Measurements from ENCODE around the gene RPN2.

The RPN2 gene

DNA sequence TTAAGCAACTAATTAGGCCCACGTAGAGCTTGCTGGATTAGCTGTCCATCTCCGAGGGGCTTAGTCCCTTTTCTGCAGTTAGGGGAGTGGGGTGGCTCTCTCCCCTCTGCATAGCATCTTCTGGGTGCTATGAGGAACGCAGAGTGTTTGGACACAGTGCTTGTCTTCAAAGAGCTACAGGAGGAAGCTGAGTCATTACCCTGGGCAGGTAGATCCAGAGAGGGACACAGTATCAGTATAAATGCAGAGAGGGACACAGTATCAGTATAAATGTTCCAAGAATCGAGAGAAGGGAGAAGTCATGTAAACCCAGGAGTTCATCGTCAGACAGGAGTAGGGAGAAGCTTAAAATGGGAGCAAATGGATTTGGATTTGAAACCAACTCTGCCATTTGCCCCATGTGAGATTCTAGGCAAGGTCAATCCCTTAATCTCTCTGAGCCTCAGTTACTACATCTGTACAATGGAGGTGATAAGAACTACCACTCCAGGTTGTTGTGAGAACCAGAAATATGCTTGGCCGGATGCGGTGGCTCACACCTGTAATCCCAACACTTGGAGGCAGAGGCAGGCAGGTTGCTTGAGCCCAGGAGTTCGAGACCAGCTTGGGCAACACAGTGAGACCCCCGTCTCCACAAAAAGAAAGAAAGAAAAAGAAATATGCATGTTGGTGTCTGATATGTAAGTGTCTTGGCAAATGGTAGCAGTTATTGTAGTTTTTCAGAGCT is 88.0 kb downstream of the RPN2 start:
- DNase-seq (ENCODE audit: low read depth in 2 of 2) = no peak

DNA sequence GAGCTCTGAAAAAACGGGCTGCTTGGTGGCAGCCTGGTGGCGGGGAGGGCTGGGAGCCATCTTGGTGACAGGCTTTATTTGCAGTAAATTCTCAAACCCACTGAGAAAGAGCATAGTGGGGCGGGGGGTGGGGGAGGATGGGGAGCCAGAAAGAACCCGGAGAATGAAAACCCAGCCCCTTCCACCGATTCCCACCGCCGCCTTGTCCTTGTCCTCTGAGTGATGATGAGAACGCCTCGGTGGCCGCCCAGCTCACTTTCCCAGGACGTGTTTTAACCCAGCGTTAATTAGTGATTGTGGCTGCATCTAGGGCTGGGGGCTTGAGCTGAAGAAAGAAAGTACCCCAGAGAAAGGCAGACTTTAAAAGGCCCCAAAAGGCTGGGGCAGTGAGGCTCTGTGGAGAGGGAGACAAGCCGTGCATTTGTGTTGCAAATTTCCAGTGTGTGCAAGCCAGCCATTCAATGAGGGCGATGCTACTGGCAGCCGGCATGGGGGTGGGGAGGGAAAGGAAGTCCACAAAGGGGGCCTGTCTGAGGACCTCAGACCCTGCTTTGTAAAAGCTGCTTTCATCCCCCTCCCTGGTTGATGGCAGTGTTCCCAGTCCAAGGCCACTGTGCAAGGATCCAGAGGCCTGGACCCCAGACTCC is 88.7 kb downstream of the RPN2 start:
- DNase-seq (ENCODE audit: low read depth in 2 of 2) = no peak

GRCh38 chr20:37270576-37271420 is 91.7 kb downstream of the RPN2 start:
- no peak for DNase-seq (ENCODE audit: low read depth in 2 of 2)

- no peak for DNase-seq (ENCODE audit: low read depth in 2 of 2)
These were observed 92.3 kb downstream of the RPN2 start for GRCh38 chr20:37271421-37271768.

DNA sequence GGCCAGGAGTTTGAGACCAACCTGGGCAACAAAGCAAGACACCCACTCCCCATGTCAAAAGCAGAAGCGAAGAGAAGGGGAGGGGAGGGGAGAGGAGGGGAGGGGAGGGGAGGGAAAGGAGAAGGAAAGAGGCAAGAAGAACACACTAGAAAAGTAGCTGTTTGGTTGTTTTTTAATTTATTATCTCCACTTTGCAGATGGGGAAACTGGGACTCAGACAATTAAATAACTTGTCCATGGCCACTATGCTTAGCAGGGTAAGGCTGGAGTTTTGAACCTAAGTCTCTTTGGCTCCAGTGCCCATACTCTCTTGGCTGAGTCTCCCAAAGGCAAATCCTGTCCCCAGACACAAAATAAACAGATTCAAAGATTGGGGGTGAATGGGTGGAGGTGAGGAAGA is 94.9 kb downstream of the RPN2 start:
- no peak for DNase-seq (ENCODE audit: low read depth in 2 of 2)

- DNase-seq (ENCODE audit: low read depth in 2 of 2) = no peak
These were observed 95.9 kb downstream of the RPN2 start for GRCh38 chr20:37274851-37275524.

GRCh38 chr20:37276494-37277252 is 97.5 kb downstream of the RPN2 start:
- no peak for DNase-seq (ENCODE audit: low read depth in 2 of 2)

- DNase-seq (ENCODE audit: low read depth in 2 of 2) = no peak
These were observed 98.1 kb downstream of the RPN2 start for GRCh38 chr20:37277253-37277593.

DNA sequence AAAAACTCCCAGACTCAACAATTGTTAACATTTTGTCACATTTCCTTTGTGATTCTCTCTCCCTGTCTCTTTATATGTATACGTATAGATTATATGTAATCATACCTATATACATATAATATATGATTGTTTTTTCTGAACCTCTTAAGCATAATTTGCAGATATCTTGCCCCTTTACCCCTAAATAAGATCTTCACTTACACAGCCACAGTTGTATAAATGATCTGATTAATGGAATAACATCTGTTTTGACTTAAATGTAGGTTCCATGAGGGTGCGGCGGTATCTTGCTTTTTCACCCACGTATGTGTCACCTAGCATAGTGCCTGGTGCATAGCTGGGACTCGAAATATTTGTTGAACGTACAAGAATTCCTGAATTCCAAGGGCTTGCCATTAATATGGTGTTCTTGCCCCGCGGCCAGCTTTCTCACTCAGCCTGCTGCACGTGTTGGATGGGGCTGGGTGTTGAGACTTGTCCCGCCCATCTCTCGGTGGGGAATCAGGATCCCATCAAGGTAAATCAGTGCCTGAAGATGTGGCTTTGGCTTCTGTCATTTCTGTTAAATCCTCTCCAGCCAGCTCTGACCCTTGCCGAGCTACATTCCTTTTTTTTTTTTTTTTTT is 99.9 kb downstream of the RPN2 start:
- no peak for DNase-seq (ENCODE audit: low read depth in 2 of 2)

DNA sequence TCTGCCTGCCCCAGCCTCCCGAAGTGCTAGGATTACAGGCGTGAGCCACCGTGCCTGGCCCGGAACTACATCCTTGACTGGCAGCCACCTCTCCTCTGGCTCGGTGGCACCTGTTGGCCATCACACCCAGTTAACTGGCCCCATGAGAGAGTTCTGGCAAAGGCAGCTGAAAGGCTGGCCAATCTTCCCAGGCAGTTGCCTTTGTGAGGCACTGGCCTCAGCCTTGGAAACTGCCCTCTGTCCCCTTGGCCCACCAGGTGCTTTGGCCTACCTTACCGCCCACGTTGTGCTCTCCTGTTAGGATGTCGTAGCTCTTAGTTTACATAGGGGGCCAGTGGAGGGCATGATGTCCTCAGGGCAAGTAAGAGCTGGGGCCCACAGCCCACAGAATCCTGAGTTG is 100.7 kb downstream of the RPN2 start:
- no peak for DNase-seq (ENCODE audit: low read depth in 2 of 2)

DNA sequence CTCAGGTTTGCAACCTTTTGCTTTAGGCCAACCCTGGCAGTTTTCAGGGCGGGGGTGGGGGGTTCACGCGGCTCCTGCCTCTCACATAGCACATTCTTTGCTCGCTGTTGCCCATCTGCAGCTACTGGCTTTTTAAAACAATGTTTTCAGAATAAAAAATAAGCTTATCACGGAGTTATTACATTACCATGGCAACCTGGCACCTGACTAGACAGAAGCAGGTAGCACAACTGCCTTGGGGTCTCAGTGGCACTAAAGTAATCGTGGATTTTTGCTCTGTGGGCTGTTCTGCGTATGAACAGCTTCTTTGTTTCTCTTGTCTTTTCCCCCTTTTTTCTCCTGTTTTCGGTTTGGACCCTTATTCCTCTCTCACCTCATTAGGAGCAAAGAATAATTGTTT is 101.3 kb downstream of the RPN2 start:
- no peak for DNase-seq (ENCODE audit: low read depth in 2 of 2)

DNA sequence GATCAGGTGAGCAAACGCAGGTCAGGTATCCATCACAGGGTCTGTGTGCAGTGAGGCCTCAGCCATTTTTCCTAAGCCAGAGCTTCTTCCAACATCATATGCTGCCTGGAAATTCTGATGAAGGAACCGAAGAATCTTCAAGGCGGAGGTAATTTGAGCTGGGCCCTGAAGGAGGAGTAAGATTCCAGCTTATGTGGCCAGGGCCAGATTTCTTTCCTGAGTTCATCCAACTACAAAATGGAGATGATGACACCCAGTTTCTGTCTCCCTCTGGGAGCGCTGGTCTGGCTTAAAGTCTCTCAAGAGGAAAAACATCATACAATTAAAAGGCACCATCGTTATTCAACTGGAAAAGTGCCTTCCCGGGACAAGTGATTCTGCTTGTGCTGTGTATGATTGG is 103.4 kb downstream of the RPN2 start:
- DNase-seq (ENCODE audit: low read depth in 2 of 2) = no peak

- no peak for DNase-seq (ENCODE audit: low read depth in 2 of 2)
These were observed 104.5 kb downstream of the RPN2 start for GRCh38 chr20:37283530-37284195.

GRCh38 chr20:37284691-37285161 is 105.6 kb downstream of the RPN2 start:
- no peak for DNase-seq (ENCODE audit: low read depth in 2 of 2)

DNA sequence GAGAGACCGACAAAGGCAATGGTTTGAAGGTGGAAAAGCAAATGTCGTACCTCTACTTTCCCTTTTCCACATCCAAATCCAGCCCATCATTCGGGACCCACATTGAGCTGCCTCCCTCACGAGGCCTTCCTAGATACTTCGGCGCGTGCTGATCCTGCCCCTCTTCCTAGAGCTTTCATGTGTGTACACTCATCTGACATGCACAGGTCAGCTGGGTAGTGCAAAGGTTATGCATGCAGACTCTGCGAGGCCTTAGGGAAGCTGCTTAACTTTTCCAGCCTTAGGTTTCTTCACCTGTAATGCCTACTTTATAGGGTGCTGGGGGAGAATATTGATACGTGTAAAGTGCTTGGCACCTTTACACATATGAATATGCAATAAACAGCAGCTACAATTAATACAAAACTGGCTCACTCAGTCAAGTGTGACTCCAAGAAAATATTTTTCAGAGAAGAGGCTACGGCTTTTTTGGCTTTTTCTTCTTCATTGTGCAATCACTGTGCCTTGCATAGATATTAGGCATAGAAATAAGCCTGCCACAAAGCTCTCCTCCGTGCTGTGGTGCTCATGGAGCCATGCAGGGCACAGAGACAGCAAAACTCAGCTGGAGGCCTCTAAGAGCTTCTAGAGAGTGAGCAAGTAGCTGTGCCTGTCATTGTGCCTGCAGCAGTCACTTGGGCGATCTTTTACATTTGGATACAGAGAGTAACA is 106.7 kb downstream of the RPN2 start:
- DNase-seq (ENCODE audit: low read depth in 2 of 2) = no peak

DNA sequence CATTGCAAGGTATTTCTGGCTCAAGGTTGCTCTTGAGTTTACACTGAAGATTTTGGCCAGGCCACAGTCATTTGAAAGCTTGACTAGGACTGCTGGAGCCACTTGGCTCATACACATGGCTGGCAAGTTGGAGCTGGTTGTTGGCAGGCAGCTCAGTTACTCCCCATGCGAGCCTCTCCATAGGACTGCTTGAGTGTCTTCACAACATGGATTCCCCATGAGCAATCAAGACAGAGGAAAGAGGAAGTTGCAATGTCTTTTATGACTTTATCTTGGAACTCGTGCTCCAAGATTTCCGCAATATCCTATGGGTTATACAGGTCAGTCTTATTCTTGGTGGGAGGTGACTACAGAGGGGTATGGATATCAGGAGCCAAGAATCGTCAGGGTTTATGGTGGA is 109.0 kb downstream of the RPN2 start:
- DNase-seq (ENCODE audit: low read depth in 2 of 2) = no peak

- DNase-seq (ENCODE audit: low read depth in 2 of 2) = no peak
These were observed 111.2 kb downstream of the RPN2 start for GRCh38 chr20:37290158-37290810.
